Measurements from ENCODE around the gene SERPINE3. TPM values are rescaled to one million over a fixed set of nuclear protein-coding genes. Genes with fewer than 3 reads are reported as not detected.

The SERPINE3 gene
- polyA plus RNA-seq, 1 experiment = not detected

GRCh38 chr13:51326777-51327176 lies 12.7 kb upstream of the SERPINE3 start:
- no peak for DNase-seq (ENCODE audit: low read depth)
- ChIA-PET CTCF (no interaction called here), POLR2A (no interaction called here)
- TF ChIP-seq CTCF (IDR thresholded peaks at IDR 0.05; ENCODE audit: insufficient read depth, low read depth, low read length) = no peak
- Histone ChIP-seq H3K36me3 (ENCODE audit: control insufficient read depth, insufficient read depth, low read length) (no peaks in the 10 kb centered on the region), H3K27me3 (ENCODE audit: control insufficient read depth, insufficient read depth, low read length) (no peaks in the 10 kb centered on the region; the same call in none of the 2 replicates), H3K4me3 (ENCODE audit: low read depth, low read length) (no peak overlapping the region)

GRCh38 chr13:51327961-51328360 lies 11.5 kb upstream of the SERPINE3 start:
- H3K36me3 ChIP-seq (ENCODE audit: control insufficient read depth, insufficient read depth, low read length) = no peaks in the 10 kb centered on the region
- POLR2A ChIA-PET = no interaction called here
- no peak overlapping the region for H3K4me3 ChIP-seq (ENCODE audit: low read depth, low read length)
- H3K27me3 ChIP-seq (ENCODE audit: control insufficient read depth, insufficient read depth, low read length) = no peaks in the 10 kb centered on the region; the same call in none of the 2 replicates
- CTCF ChIA-PET = no interaction called here
- no peak for DNase-seq (ENCODE audit: low read depth)
- no peak for TF ChIP-seq CTCF (IDR thresholded peaks at IDR 0.05; ENCODE audit: insufficient read depth, low read depth, low read length)

GRCh38 chr13:51328488-51328887 lies 11.0 kb upstream of the SERPINE3 start:
- Histone ChIP-seq H3K4me3 (ENCODE audit: low read depth, low read length) (no peak overlapping the region), H3K27me3 (ENCODE audit: control insufficient read depth, insufficient read depth, low read length) (no peaks in the 10 kb centered on the region; the same call in none of the 2 replicates), H3K36me3 (ENCODE audit: control insufficient read depth, insufficient read depth, low read length) (no peaks in the 10 kb centered on the region)
- ChIA-PET POLR2A (no interaction called here), CTCF (no interaction called here)
- TF ChIP-seq CTCF (IDR thresholded peaks at IDR 0.05; ENCODE audit: insufficient read depth, low read depth, low read length) = no peak
- DNase-seq (ENCODE audit: low read depth) = no peak

- Histone ChIP-seq H3K36me3 (ENCODE audit: control insufficient read depth, insufficient read depth, low read length) (no peaks in the 10 kb centered on the region), H3K4me3 (ENCODE audit: low read depth, low read length) (no peak overlapping the region), H3K27me3 (ENCODE audit: control insufficient read depth, insufficient read depth, low read length) (no peaks in the 10 kb centered on the region; the same call in 1 of the 2 replicates)
- no peak for DNase-seq (ENCODE audit: low read depth)
- ChIA-PET CTCF (interaction anchor here (1.0 kb wide), 1 partner anchor 43 kb away, joined by 3 read pairs; no protein-coding TSS in a partner anchor), POLR2A (no interaction called here)
- TF ChIP-seq CTCF (IDR thresholded peaks at IDR 0.05; ENCODE audit: insufficient read depth, low read depth, low read length) = no peak
Observed at GRCh38 chr13:51329606-51330005, 9.9 kb upstream of the SERPINE3 start.

GRCh38 chr13:51330791-51331190 lies 8.7 kb upstream of the SERPINE3 start:
- ChIA-PET CTCF (interaction anchor here (0.8 to 1.1 kb wide), 2 partner anchors 12 to 43 kb away, joined by 3 read pairs; no protein-coding TSS in a partner anchor), POLR2A (no interaction called here)
- Histone ChIP-seq H3K4me3 (ENCODE audit: low read depth, low read length) (no peak overlapping the region), H3K36me3 (ENCODE audit: control insufficient read depth, insufficient read depth, low read length) (no peaks in the 10 kb centered on the region), H3K27me3 (ENCODE audit: control insufficient read depth, insufficient read depth, low read length) (no peaks in the 10 kb centered on the region; the same call in 1 of the 2 replicates)
- no peak for DNase-seq (ENCODE audit: low read depth)
- no peak for TF ChIP-seq CTCF (IDR thresholded peaks at IDR 0.05; ENCODE audit: insufficient read depth, low read depth, low read length)

Measured in BJ (cell line).